GM10248 (cell line): ENCODE results near the gene LIPA.

Source experiments
- CTCF ChIA-PET: fragments of 300-600 bp; sonication (Branson Sonifier 250); formaldehyde crosslinking; extraction: SDS; loops from one replicate; lab custom pipeline; 2021; ENCODE audit warnings: antibody characterized with exemption; lab: Yijun Ruan, JAX
- POLR2A ChIA-PET: fragments of 350-650 bp; sonication (Branson Sonifier 250); formaldehyde crosslinking; extraction: SDS; loops from one replicate; lab custom pipeline; 2020; ENCODE audit warnings: antibody characterized with exemption; lab: Yijun Ruan, JAX
- DNase-seq: peaks from one replicate; pipeline ENCODE4 v3.0.0; 2012; ENCODE audit errors: extremely low spot score
- CTCF ChIP-seq: IDR thresholded peaks from 2 replicates; pipeline ENCODE4 v1.5.1; 2012; ENCODE audit warnings: mild to moderate bottlenecking, low read depth; ENCODE audit errors: extremely low read depth, missing control alignments, control extremely low read depth

Gene LIPA

DNA sequence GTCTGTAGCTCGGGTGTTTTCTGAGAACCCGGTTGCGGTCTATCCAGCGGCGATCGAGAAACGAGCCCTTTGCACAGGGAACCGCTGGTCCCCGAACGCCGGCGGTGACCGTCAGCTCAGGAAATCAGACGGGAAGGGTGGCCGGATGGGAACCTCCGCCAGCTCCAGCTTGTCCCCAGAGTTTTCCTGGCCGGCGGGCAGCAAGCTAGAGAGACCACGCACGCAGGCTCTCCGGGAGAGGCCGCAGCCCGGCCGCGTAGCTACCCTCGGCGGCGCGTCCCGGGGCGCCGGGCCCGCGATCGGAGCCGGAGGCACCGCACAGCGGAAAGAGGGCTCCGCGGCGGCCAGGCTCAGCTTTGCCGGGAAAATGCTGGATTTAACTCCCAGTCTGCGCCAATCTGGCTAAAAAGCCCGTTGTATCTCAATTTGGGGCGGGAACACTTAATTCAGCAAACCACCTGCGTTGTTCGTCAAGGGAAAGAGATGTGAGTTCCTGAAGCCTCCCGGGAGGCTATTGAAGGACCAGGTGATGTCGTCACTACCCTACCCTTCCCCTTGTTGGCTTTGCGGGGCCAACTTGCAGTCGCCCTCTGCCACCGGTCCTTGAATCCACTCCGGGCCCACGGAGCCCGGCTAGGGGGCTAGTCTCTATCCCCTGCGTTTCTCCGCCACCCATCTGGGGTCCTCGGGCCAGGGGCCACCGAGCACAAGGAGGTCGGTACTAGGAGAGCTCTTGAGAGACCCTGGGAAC is 43.6 kb downstream of the LIPA start:
- no peak for TF ChIP-seq CTCF
- CTCF ChIA-PET, result interaction anchor here (1.1 to 7.7 kb wide), 7 partner anchors 8 to 275 kb away, joined by 3 to 42 read pairs (median 7); no protein-coding TSS in a partner anchor
- peak; percentile 35 for DNase-seq
- POLR2A ChIA-PET, result no interaction called here

DNA sequence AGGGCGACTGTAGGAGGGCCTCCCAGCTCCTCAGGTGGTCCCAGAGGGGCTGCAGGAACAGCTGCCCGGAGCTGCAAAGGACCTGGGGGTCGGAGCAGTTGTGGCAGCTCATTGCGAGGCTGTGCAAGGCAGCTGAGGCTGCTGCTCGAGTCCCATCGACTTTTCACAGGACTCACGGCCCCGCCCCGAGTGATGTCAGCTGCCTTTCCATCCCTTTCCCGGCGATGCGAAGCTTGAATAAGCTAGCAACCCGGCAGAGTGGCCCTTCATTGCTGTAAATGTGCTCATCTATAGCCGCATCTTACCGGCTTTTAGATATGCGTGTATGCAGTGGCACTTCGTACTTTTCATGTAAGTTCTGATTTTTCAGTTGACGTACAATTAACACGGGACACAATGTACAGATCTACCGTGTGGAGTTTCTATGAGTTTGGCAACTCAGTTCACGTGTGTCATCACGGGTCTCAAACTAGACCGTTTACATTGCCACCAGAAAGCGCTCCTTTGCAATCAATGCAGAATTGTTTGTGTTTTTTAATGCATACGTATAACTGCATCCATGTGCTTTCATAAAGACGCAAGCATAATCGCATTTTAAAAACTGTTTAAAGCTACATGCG is 44.3 kb downstream of the LIPA start, which contains the start of gene CH25H:
Gene CH25H, minus strand, starts transcription at position 137 of the 620 bp plus-strand sequence. Its CDS starts 25 bp downstream, at position 112.
- ChIA-PET CTCF (interaction anchor here (0.9 to 7.7 kb wide), 9 partner anchors 8 to 274 kb away, joined by 3 to 42 read pairs (median 5); no protein-coding TSS in a partner anchor), POLR2A (no interaction called here)
- TF ChIP-seq CTCF, result no peak
- peak; percentile 36 for DNase-seq

DNA sequence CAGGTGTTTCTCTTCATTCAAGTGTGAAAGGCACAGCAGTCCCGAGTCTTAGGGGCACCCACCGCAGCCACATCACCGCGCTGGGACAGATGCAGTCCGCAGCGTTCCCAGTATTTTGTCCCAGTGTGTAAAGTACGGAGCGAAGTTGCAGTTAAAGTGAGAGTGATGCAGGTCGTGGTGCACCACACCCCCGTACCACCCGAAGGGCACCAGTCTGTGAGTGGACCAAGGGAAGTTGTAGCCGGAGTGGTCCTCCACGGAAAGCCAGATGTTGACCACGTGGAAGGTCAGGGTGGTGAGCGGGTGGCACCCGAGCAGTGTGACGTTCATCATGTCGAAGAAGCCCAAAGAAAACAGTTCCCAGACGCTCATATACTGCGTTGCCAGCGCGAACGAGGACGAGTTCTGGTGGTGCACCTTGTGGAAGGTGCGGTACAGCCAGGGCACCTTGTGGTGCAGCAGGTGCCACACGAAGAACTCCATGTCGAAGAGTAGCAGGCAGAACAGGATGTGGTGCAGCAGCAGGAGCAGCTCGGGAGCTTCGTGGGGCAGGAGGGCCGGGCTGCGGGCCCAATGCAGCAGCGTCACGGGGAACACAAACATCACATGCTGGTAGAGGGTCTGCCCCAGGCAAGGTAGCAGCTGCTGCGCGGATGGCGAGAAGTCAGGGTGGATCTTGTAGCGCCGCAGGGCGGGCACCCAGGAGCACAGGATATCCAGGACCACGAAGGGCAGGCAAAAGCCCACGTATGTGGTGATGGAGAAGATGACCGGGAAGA is 45.0 kb downstream of the LIPA start:
- TF ChIP-seq CTCF, result peak; percentile 0
- ChIA-PET POLR2A (no interaction called here), CTCF (interaction anchor here (0.9 to 7.7 kb wide), 7 partner anchors 8 to 273 kb away, joined by 3 to 42 read pairs (median 23); no protein-coding TSS in a partner anchor)
- peak; percentile 17 for DNase-seq

GRCh38 chr10:89204621-89205185 is 46.9 kb downstream of the LIPA start:
- ChIA-PET POLR2A (no interaction called here), CTCF (interaction anchor here (1.4 to 7.7 kb wide), 3 partner anchors 10 to 272 kb away, joined by 5 to 42 read pairs (median 23); no protein-coding TSS in a partner anchor)
- DNase-seq, result no peak
- no peak for TF ChIP-seq CTCF

DNA sequence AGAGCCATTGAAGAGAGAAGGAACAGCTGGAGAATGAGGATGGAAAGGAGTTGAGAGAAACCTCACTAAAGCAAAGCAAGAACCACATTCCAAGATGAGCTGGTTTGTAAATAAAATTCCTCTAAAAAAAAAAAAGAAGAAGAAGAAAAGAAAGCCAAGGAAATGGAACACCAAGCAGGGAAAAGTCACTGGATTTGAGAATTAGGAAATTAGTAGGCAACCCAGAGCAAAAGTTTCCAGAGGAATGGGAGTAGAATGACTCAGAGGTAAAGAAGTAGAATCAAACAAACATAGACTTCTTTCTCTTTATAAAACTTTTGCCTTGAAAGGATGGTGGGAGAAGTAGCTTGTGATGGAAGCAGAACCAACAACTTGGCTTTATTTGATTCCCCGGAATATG is 48.3 kb downstream of the LIPA start:
- DNase-seq, result no peak
- ChIA-PET POLR2A (interaction anchor here (0.7 kb wide), 1 partner anchor 266 kb away, joined by 3 read pairs; no protein-coding TSS in a partner anchor), CTCF (interaction anchor here (1.0 to 7.7 kb wide), 4 partner anchors 11 to 270 kb away, joined by 3 to 42 read pairs (median 14); no protein-coding TSS in a partner anchor)
- TF ChIP-seq CTCF, result no peak
